GM19025 (cell line): ENCODE measurements around the gene SDC1.

Experiments used
- ATAC-seq: cut with Tn5 transposase; IDR thresholded peaks from one replicate; pipeline ENCODE4 v1.9.1; 2021; ENCODE audit warnings: mild to moderate bottlenecking, low read depth, moderate library complexity; ENCODE audit not compliant: unreplicated experiment

The SDC1 gene

GRCh38 chr2:20229322-20230113, 4.6 kb upstream of the SDC1 start:
- ATAC-seq: no peak

- ATAC-seq: no peak
Measured at GRCh38 chr2:20227894-20228505, 3.1 kb upstream of the SDC1 start.

GRCh38 chr2:20226152-20226545, 1.2 kb upstream of the SDC1 start:
- no peak for ATAC-seq

- peak; percentile 39 for ATAC-seq
Measured at GRCh38 chr2:20225294-20226151, 593 bp upstream of the SDC1 start.

GRCh38 chr2:20224164-20224715, 690 bp downstream of the SDC1 start:
- ATAC-seq: peak; percentile 18

GRCh38 chr2:20223407-20224163, 1.3 kb downstream of the SDC1 start:
- peak; percentile 17 for ATAC-seq

- peak; percentile 2 for ATAC-seq
Measured at GRCh38 chr2:20222769-20223406, 2.0 kb downstream of the SDC1 start.

GRCh38 chr2:20222014-20222768, 2.7 kb downstream of the SDC1 start:
- no peak for ATAC-seq

GRCh38 chr2:20221555-20221973, 3.4 kb downstream of the SDC1 start:
- no peak for ATAC-seq

- no peak for ATAC-seq
Measured at GRCh38 chr2:20220806-20221554, 4.0 kb downstream of the SDC1 start.

GRCh38 chr2:20219763-20220380, 5.1 kb downstream of the SDC1 start:
- no peak for ATAC-seq

- no peak for ATAC-seq
Measured at GRCh38 chr2:20218331-20219320, 6.3 kb downstream of the SDC1 start.

GRCh38 chr2:20217041-20217970, 7.6 kb downstream of the SDC1 start:
- ATAC-seq: no peak

- ATAC-seq: no peak
Measured at GRCh38 chr2:20216130-20217025, 8.6 kb downstream of the SDC1 start.
